ENCODE measurements around the gene DIAPH2.

The DIAPH2 gene

DNA sequence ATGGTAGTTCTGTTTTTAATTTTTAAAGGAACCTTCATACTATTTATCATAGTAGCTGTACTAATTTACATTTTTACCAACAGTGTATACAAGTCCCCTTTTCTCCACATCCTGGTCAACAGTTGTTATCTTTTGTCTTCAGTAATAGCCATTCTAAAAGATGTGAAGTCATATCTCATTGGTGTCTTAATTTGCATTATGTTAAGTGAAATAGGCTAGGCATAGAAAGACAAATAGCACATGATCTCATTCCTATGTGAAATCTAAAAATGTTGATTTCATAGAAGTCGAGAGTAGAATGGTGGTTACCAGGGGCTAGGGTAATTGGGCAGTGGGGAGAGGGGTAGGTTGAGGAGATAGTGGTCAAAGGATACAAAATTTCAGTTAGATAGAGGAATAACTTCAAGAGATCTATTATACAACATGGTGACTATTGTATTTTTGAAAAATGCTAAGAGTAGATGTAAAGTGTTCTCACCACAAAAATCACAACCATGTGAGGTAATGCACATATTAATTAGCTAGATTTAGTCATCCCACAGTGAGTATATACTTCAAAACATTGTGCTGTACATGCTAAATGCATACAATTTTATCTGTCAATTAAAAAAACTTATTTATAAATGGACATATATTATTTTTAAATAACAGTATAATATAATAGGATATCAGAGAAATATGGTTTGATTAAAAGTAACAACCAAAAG is 58.9 kb downstream of the DIAPH2 start:
- Histone ChIP-seq H3K4me1 (ENCODE audit: insufficient read depth, low read length, poor library complexity, severe bottlenecking) (no peaks in the 10 kb centered on the region), H3K4me2 (ENCODE audit: low read depth, low read length, poor library complexity, severe bottlenecking) (no peak overlapping the region), H3K27me3 (ENCODE audit: insufficient read depth, low read length, poor library complexity, severe bottlenecking) (no peaks in the 10 kb centered on the region), H3K9me2 (replicated peaks; ENCODE audit: low read depth, low read length) (no peaks in the 10 kb centered on the region), H3K36me3 (ENCODE audit: insufficient read depth, low read length) (no peaks in the 10 kb centered on the region), H3K9ac (ENCODE audit: low read depth, low read length, poor library complexity, severe bottlenecking) (no peak overlapping the region), H4K20me1 (ENCODE audit: insufficient read depth, low read length, poor library complexity, severe bottlenecking) (no peaks in the 10 kb centered on the region), H3K9me3 (ENCODE audit: insufficient read depth, low read depth, low read length) (no peaks in the 10 kb centered on the region), H3K79me2 (ENCODE audit: insufficient read depth, low read length) (no peaks in the 10 kb centered on the region), H3F3A (ENCODE audit: low read depth) (no peaks in the 10 kb centered on the region), H3K4me3 (ENCODE audit: low read length, poor library complexity, severe bottlenecking) (no peak overlapping the region), H2AFZ (ENCODE audit: low read length) (no peak overlapping the region)
- no peak for TF ChIP-seq EZH2phosphoT487 (IDR thresholded peaks at IDR 0.05; ENCODE audit: borderline replicate concordance)
- TF ChIP-seq CTCF (conservative IDR thresholded peaks at IDR 0.05; ENCODE audit: low read length): no peak

DNA sequence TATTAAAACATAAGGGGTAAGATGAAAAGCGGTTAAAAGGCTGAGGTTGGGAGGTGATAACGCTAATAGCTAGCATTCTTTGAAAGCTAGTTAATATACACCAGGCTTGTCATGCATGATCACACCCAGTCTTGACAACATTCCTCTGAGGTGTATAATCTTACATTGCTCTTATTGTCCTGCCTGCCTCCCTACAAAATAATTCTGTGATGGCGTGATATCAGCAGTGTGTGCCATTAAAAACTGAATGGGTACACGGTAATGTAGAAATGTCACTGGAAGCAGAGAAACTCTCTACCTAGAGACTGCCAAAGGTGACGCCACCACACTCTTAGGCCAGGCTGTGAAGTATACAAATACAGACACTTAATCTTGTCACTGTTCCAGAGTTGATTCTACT is 68.1 kb downstream of the DIAPH2 start:
- Histone ChIP-seq H4K20me1 (ENCODE audit: insufficient read depth, low read length, poor library complexity, severe bottlenecking) (no peaks in the 10 kb centered on the region), H3K9me2 (replicated peaks; ENCODE audit: low read depth, low read length) (no peaks in the 10 kb centered on the region)
- TF ChIP-seq EZH2phosphoT487 (IDR thresholded peaks at IDR 0.05; ENCODE audit: borderline replicate concordance) (no peak), CTCF (conservative IDR thresholded peaks at IDR 0.05; ENCODE audit: low read length) (no peak)

GRCh38 chrX:96753230-96753629 is 68.6 kb downstream of the DIAPH2 start:
- TF ChIP-seq EZH2phosphoT487 (IDR thresholded peaks at IDR 0.05; ENCODE audit: borderline replicate concordance) (no peak), CTCF (conservative IDR thresholded peaks at IDR 0.05; ENCODE audit: low read length) (no peak)
- no peak overlapping the region for H3K4me3 ChIP-seq (ENCODE audit: low read length, poor library complexity, severe bottlenecking)

More for the DNA sequence above, 68.1 kb downstream of the DIAPH2 start:
- H3K79me2 ChIP-seq (ENCODE audit: insufficient read depth, low read length): no peaks in the 10 kb centered on the region
- no peaks in the 10 kb centered on the region for H3K4me1 ChIP-seq (ENCODE audit: insufficient read depth, low read length, poor library complexity, severe bottlenecking)
- H2AFZ ChIP-seq (ENCODE audit: low read length): no peak overlapping the region
- no peaks in the 10 kb centered on the region for H3K9me3 ChIP-seq (ENCODE audit: insufficient read depth, low read depth, low read length)
- H3K4me3 ChIP-seq (ENCODE audit: low read length, poor library complexity, severe bottlenecking): no peak overlapping the region
- no peaks in the 10 kb centered on the region for H3K36me3 ChIP-seq (ENCODE audit: insufficient read depth, low read length)
- no peaks in the 10 kb centered on the region for H3K27me3 ChIP-seq (ENCODE audit: insufficient read depth, low read length, poor library complexity, severe bottlenecking)
- H3K4me2 ChIP-seq (ENCODE audit: low read depth, low read length, poor library complexity, severe bottlenecking): no peak overlapping the region
- H3F3A ChIP-seq (ENCODE audit: low read depth): no peaks in the 10 kb centered on the region
- H3K9ac ChIP-seq (ENCODE audit: low read depth, low read length, poor library complexity, severe bottlenecking): no peak overlapping the region

More at GRCh38 chrX:96753230-96753629, 68.6 kb downstream of the DIAPH2 start:
- Histone ChIP-seq H3K9ac (ENCODE audit: low read depth, low read length, poor library complexity, severe bottlenecking) (no peak overlapping the region), H3K27me3 (ENCODE audit: insufficient read depth, low read length, poor library complexity, severe bottlenecking) (no peaks in the 10 kb centered on the region), H3K79me2 (ENCODE audit: insufficient read depth, low read length) (no peaks in the 10 kb centered on the region), H2AFZ (ENCODE audit: low read length) (no peak overlapping the region), H3F3A (ENCODE audit: low read depth) (no peaks in the 10 kb centered on the region), H3K4me2 (ENCODE audit: low read depth, low read length, poor library complexity, severe bottlenecking) (no peak overlapping the region), H3K9me3 (ENCODE audit: insufficient read depth, low read depth, low read length) (no peaks in the 10 kb centered on the region), H3K4me1 (ENCODE audit: insufficient read depth, low read length, poor library complexity, severe bottlenecking) (no peaks in the 10 kb centered on the region), H4K20me1 (ENCODE audit: insufficient read depth, low read length, poor library complexity, severe bottlenecking) (no peaks in the 10 kb centered on the region), H3K36me3 (ENCODE audit: insufficient read depth, low read length) (no peaks in the 10 kb centered on the region), H3K9me2 (replicated peaks; ENCODE audit: low read depth, low read length) (no peaks in the 10 kb centered on the region)
